Ovary (tissue), 9 donors: ENCODE measurements around the gene TMEM30B. TPM values are rescaled to one million over a fixed set of nuclear protein-coding genes. Genes with fewer than 3 reads are reported as not detected.

Experiments
- DNase-seq, 5 donors: peaks; one replicate each; pipeline ENCODE4 v3.0.0-alpha.2; 2019 to 2020
- H3K27ac ChIP-seq, 2 donors: fragments of 200-600 bp; one replicate each; pipeline versions ENCODE4 v1.5.1 to v1.8.0; 2019 to 2022
- H3K27me3 ChIP-seq: fragments of 200-600 bp; one replicate; pipeline ENCODE4 v1.8.0; 2022
- H3K36me3 ChIP-seq: fragments of 200-600 bp; sonication (generic); one replicate; pipeline ENCODE4 v1.5.1; 2019
- H3K4me1 ChIP-seq: one replicate; pipeline ENCODE4 v1.8.1; 2013; ENCODE audit warnings: mild to moderate bottlenecking, moderate library complexity; ENCODE audit not compliant: insufficient read depth
- H3K4me3 ChIP-seq: fragments of 200-600 bp; sonication (generic); one replicate; pipeline ENCODE4 v1.5.1; 2017
- H3K9me3 ChIP-seq, 2 donors: fragments of 200-600 bp in 1 of 2; sonication (generic) in 1 of 2; one replicate each; pipeline versions ENCODE4 v1.5.1 to v1.8.1; 2013 to 2019; ENCODE audit warnings: mild to moderate bottlenecking in 1 of 2, moderate library complexity in 1 of 2
- CTCF ChIP-seq, 3 donors: fragments of 450-650 bp in 2 of 3; fragments of 200-600 bp in 1 of 3; IDR thresholded peaks; one replicate each; pipeline versions ENCODE4 v1.5.1 to v1.8.0; 2016 to 2022; ENCODE audit warnings: antibody characterized with exemption in 3 of 3, mild to moderate bottlenecking in 1 of 3
- EP300 ChIP-seq: sonication (generic); formaldehyde crosslinking; IDR thresholded peaks from one replicate; pipeline ENCODE4 v1.6.1; 2017; ENCODE audit warnings: antibody characterized with exemption
- POLR2A ChIP-seq: fragments of 450-650 bp; IDR thresholded peaks from one replicate; pipeline ENCODE4 v1.6.1; 2017; ENCODE audit warnings: antibody characterized with exemption, mild to moderate bottlenecking, moderate library complexity
- WGBS, 3 donors: extraction: QIAGEN DNeasy Blood & Tissue Kit in 1 of 3; methylation state at CpG; one replicate each; pipeline versions ENCODE4 v1.1.5 to v1.1.7; 2013 to 2017; 5-methylcytosine and 5-hydroxymethylcytosine counted together
- intact Hi-C, 4 donors: fragments of 100-400 bp; cut with DNase I; formaldehyde crosslinking; loops; one replicate each; pipeline versions ENCODE4 v1.11.0 to v1.15.1; 2022 to 2023
- polyA plus RNA-seq, 2 donors: library from polyadenylated mRNA; stranded (reverse); fragments of 200-250 nt in 1 of 2; fragments of 350-450 nt in 1 of 2; fragmentation: Illumina TruSeq in 1 of 2; extraction: RNeasy Lipid Tissue Mini Kit (QIAGEN cat#74804) in 1 of 2; gene quantifications; one replicate each; pipeline ENCODE4 v1.2.3, GENCODE V29; 2013 to 2014
- total RNA-seq, 7 donors: library from RNA; depleted of rRNA in 2 of 7; stranded (reverse); fragments of >200 nt in 2 of 7; fragmentation: NEBNext Ultra II Directional in 3 of 7; extraction: Animal tissue kit (Norgen Biotek cat#: 25700) in 3 of 7; gene quantifications; one replicate each; pipeline versions ENCODE4 v1.1.0 to v1.2.4, GENCODE V29; 2016 to 2023
- donor health status: DM: no; HTN: no; CAD: no; lungs with moderate emphysema.
- donor health status: DM: no; HTN: no; CAD: no.
- donor health status: Bipolar disorder and iron deficiency.
- donor health status: DM: yes; HTN: yes; CAD: no.
- donor health status: DM: no; HTN: no; CAD: no.
- donor health status: DM: yes; HTN: yes; CAD: no.

Gene TMEM30B
- total and polyA plus RNA-seq, 9 donors: 1.2 to 35.3 (median 3.5) TPM

GRCh38 chr14:61271552-61271951 is 9.6 kb downstream of the TMEM30B start:
- Histone ChIP-seq H3K36me3 (no peaks in the 10 kb centered on the region), H3K27me3 (no peaks in the 10 kb centered on the region), H3K9me3 (no peaks in the 10 kb centered on the region), H3K27ac (no peak overlapping the region), H3K4me3 (no peak overlapping the region), H3K4me1 (peaks cover 5% of the 10 kb centered on the region)
- TF ChIP-seq CTCF (IDR thresholded peaks at IDR 0.05) (no peak), POLR2A (no peak), EP300 (no peak)
- WGBS, 3 donors: 81 to 88% (median 86%) methylated on average over 2 of the region's 2 CpGs
- intact Hi-C loops: no loop called here
- no peak for DNase-seq

- WGBS, 3 donors: 58 to 70% (median 63%) methylated on average over 4 of the region's 4 CpGs
- no peak for TF ChIP-seq CTCF (IDR thresholded peaks at IDR 0.05)
- TF ChIP-seq EP300: no peak
- no peak for TF ChIP-seq POLR2A
- Histone ChIP-seq H3K27ac (no peak overlapping the region), H3K4me3 (no peak overlapping the region), H3K36me3 (no peaks in the 10 kb centered on the region), H3K9me3 (no peaks in the 10 kb centered on the region), H3K27me3 (no peaks in the 10 kb centered on the region), H3K4me1 (peaks cover 6% of the 10 kb centered on the region)
- DNase-seq: no peak
- intact Hi-C loops: no loop called here
Measured at GRCh38 chr14:61270714-61271113, 10.4 kb downstream of the TMEM30B start.

DNA sequence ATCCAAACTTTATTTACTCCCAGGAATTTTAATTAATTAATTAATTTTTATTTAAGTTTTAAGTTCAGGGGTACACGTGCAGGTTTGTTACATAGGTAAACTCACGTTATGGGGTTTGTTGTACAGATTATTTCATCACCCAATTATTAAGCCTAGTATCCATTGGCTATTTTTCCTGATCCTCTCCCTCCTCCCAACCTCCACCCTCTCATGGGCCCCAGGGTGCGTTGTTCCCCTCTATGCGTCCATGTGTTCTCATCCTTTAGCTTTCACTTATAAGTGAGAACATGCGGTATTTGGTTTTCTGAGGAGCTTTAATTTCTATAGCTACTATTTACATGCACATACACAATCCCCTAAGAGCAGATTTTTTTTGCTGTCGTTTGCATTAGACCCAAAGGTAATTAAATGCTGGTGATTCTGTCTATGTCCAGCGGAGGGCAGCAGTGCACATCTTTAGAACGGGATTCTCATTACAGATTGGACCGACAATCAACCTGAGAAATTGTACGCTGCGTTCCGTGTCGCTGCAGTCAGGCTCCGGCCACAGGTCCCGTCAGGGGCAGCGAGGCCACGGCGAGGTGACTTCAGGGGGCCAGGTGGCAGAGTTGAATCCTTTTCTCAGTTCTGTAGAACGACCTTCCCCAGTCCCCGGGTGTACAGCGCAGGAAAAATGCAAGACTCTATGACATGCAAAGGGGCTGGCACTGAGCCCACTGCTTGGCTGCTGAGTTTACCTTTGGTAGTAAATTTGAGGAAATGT is 11.6 kb downstream of the TMEM30B start:
- DNase-seq: peak; percentile 48 to 80 (median 62)
- Histone ChIP-seq H3K36me3 (no peaks in the 10 kb centered on the region), H3K4me3 (no peak overlapping the region), H3K4me1 (peaks cover 8% of the 10 kb centered on the region), H3K27ac (no peak overlapping the region), H3K27me3 (no peaks in the 10 kb centered on the region), H3K9me3 (no peaks in the 10 kb centered on the region)
- intact Hi-C loops: no loop called here
- 5 to 8% (median 5%) methylated on average over 21 of the region's 21 CpGs for WGBS, 3 donors
- TF ChIP-seq CTCF (IDR thresholded peaks at IDR 0.05) (peak; percentile 40 to 67 (median 64)), POLR2A (no peak)

DNA sequence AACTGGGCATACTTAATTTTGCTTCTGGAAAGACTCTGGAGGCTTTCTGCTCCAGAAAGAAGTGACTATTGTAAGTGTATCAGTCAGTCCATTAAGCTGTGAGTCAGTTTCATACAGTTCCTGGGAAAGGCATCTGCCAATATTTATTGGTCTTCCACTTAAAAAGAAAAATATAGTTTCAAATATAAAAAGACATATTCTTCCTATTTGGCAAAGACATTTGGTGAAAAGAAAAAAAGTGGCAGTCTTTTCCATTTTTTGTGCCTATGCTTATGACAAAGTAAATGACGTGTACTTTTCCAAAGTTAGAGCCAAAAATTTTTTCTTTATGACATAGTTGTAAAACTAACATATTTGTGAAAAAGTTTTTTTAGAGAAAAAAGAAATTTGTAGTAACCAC is 12.3 kb downstream of the TMEM30B start:
- TF ChIP-seq CTCF (IDR thresholded peaks at IDR 0.05) (no peak), EP300 (no peak), POLR2A (no peak)
- H3K4me1 ChIP-seq: peaks cover 8% of the 10 kb centered on the region
- no peaks in the 10 kb centered on the region for H3K36me3 ChIP-seq
- 21 to 38% (median 31%) methylated on average over 1 of the region's 1 CpG for WGBS, 3 donors
- no peak overlapping the region for H3K27ac ChIP-seq
- H3K9me3 ChIP-seq: no peaks in the 10 kb centered on the region
- H3K4me3 ChIP-seq: no peak overlapping the region
- H3K27me3 ChIP-seq: no peaks in the 10 kb centered on the region
- no peak for DNase-seq
- intact Hi-C loops: no loop called here
